ENCODE results near the gene GOSR1.
"Not testable (repeated sequence)": the region's sequence is repeated elsewhere in the genome, so short reads cannot be mapped to it uniquely, and the experiment has no call there.

GOSR1 gene

GRCh38 chr17:30545024-30545423 lies 67.8 kb downstream of the GOSR1 start:
- H3K27ac ChIP-seq (ENCODE audit: low read depth, low read length), result no peak overlapping the region
- H3K36me3 ChIP-seq (ENCODE audit: insufficient read depth, low read length), result no peaks in the 10 kb centered on the region
- H3K4me3 ChIP-seq (ENCODE audit: low read depth, low read length), result no peak overlapping the region
- H2AFZ ChIP-seq (ENCODE audit: low read length, unreplicated experiment), result no peak overlapping the region
- no peaks in the 10 kb centered on the region for H3K27me3 ChIP-seq (ENCODE audit: insufficient read depth, low read length)
- no peaks in the 10 kb centered on the region for H3K79me2 ChIP-seq (ENCODE audit: control insufficient read depth, insufficient read depth, low read length, unreplicated experiment)
- H3K4me1 ChIP-seq (ENCODE audit: control insufficient read depth, insufficient read depth, low read length, unreplicated experiment), result no peaks in the 10 kb centered on the region

GRCh38 chr17:30547778-30548573 lies 70.8 kb downstream of the GOSR1 start:
- H3K79me2 ChIP-seq (ENCODE audit: control insufficient read depth, insufficient read depth, low read length, unreplicated experiment), result no peaks in the 10 kb centered on the region
- H3K4me1 ChIP-seq (ENCODE audit: control insufficient read depth, insufficient read depth, low read length, unreplicated experiment), result peaks cover 11% of the 10 kb centered on the region
- no peaks in the 10 kb centered on the region for H3K36me3 ChIP-seq (ENCODE audit: insufficient read depth, low read length)
- H3K27me3 ChIP-seq (ENCODE audit: insufficient read depth, low read length), result no peaks in the 10 kb centered on the region
- H3K27ac ChIP-seq (ENCODE audit: low read depth, low read length), result no peak overlapping the region
- no peak overlapping the region for H2AFZ ChIP-seq (ENCODE audit: low read length, unreplicated experiment)
- no peak overlapping the region for H3K4me3 ChIP-seq (ENCODE audit: low read depth, low read length)

- peaks cover 11% of the 10 kb centered on the region for H3K4me1 ChIP-seq (ENCODE audit: control insufficient read depth, insufficient read depth, low read length, unreplicated experiment)
- not testable (repeated sequence) for H3K79me2 ChIP-seq (ENCODE audit: control insufficient read depth, insufficient read depth, low read length, unreplicated experiment); H3K4me3 ChIP-seq (ENCODE audit: low read depth, low read length); H2AFZ ChIP-seq (ENCODE audit: low read length, unreplicated experiment); H3K27me3 ChIP-seq (ENCODE audit: insufficient read depth, low read length); H3K27ac ChIP-seq (ENCODE audit: low read depth, low read length); H3K36me3 ChIP-seq (ENCODE audit: insufficient read depth, low read length)
These were observed 72.0 kb downstream of the GOSR1 start for GRCh38 chr17:30549181-30549580.

- H3K4me1 ChIP-seq (ENCODE audit: control insufficient read depth, insufficient read depth, low read length, unreplicated experiment), result peaks cover 11% of the 10 kb centered on the region
- no peaks in the 10 kb centered on the region for H3K36me3 ChIP-seq (ENCODE audit: insufficient read depth, low read length)
These were observed 72.8 kb downstream of the GOSR1 start for GRCh38 chr17:30549864-30550511.

GRCh38 chr17:30550512-30551273 lies 73.5 kb downstream of the GOSR1 start:
- Histone ChIP-seq H3K27ac (ENCODE audit: low read depth, low read length) (no peak overlapping the region), H2AFZ (ENCODE audit: low read length, unreplicated experiment) (no peak overlapping the region), H3K79me2 (ENCODE audit: control insufficient read depth, insufficient read depth, low read length, unreplicated experiment) (no peaks in the 10 kb centered on the region), H3K4me3 (ENCODE audit: low read depth, low read length) (no peak overlapping the region), H3K36me3 (ENCODE audit: insufficient read depth, low read length) (no peaks in the 10 kb centered on the region), H3K27me3 (ENCODE audit: insufficient read depth, low read length) (no peaks in the 10 kb centered on the region), H3K4me1 (ENCODE audit: control insufficient read depth, insufficient read depth, low read length, unreplicated experiment) (peaks cover 11% of the 10 kb centered on the region)

More at GRCh38 chr17:30549864-30550511, 72.8 kb downstream of the GOSR1 start:
- Histone ChIP-seq H3K27me3 (ENCODE audit: insufficient read depth, low read length) (no peaks in the 10 kb centered on the region), H3K27ac (ENCODE audit: low read depth, low read length) (no peak overlapping the region), H2AFZ (ENCODE audit: low read length, unreplicated experiment) (no peak overlapping the region), H3K79me2 (ENCODE audit: control insufficient read depth, insufficient read depth, low read length, unreplicated experiment) (no peaks in the 10 kb centered on the region), H3K4me3 (ENCODE audit: low read depth, low read length) (no peak overlapping the region)

GRCh38 chr17:30551274-30551995 lies 74.2 kb downstream of the GOSR1 start:
- not testable (repeated sequence) for H2AFZ ChIP-seq (ENCODE audit: low read length, unreplicated experiment); H3K4me3 ChIP-seq (ENCODE audit: low read depth, low read length); H3K27ac ChIP-seq (ENCODE audit: low read depth, low read length); H3K79me2 ChIP-seq (ENCODE audit: control insufficient read depth, insufficient read depth, low read length, unreplicated experiment); H3K36me3 ChIP-seq (ENCODE audit: insufficient read depth, low read length); H3K27me3 ChIP-seq (ENCODE audit: insufficient read depth, low read length)
- peaks cover 11% of the 10 kb centered on the region for H3K4me1 ChIP-seq (ENCODE audit: control insufficient read depth, insufficient read depth, low read length, unreplicated experiment)

GRCh38 chr17:30551996-30552339 lies 74.8 kb downstream of the GOSR1 start:
- Histone ChIP-seq H3K36me3 (ENCODE audit: insufficient read depth, low read length) (no peaks in the 10 kb centered on the region), H3K4me3 (ENCODE audit: low read depth, low read length) (no peak overlapping the region), H2AFZ (ENCODE audit: low read length, unreplicated experiment) (no peak overlapping the region), H3K27me3 (ENCODE audit: insufficient read depth, low read length) (no peaks in the 10 kb centered on the region), H3K79me2 (ENCODE audit: control insufficient read depth, insufficient read depth, low read length, unreplicated experiment) (no peaks in the 10 kb centered on the region), H3K4me1 (ENCODE audit: control insufficient read depth, insufficient read depth, low read length, unreplicated experiment) (peaks cover 11% of the 10 kb centered on the region), H3K27ac (ENCODE audit: low read depth, low read length) (no peak overlapping the region)

GRCh38 chr17:30552994-30553566 lies 75.9 kb downstream of the GOSR1 start:
- H3K27me3 ChIP-seq (ENCODE audit: insufficient read depth, low read length), result no peaks in the 10 kb centered on the region

GRCh38 chr17:30553823-30554440 lies 76.7 kb downstream of the GOSR1 start:
- H3K27ac ChIP-seq (ENCODE audit: low read depth, low read length); H3K79me2 ChIP-seq (ENCODE audit: control insufficient read depth, insufficient read depth, low read length, unreplicated experiment); H2AFZ ChIP-seq (ENCODE audit: low read length, unreplicated experiment); H3K4me3 ChIP-seq (ENCODE audit: low read depth, low read length); H3K36me3 ChIP-seq (ENCODE audit: insufficient read depth, low read length); H3K27me3 ChIP-seq (ENCODE audit: insufficient read depth, low read length): not testable (repeated sequence)
- peaks cover 11% of the 10 kb centered on the region for H3K4me1 ChIP-seq (ENCODE audit: control insufficient read depth, insufficient read depth, low read length, unreplicated experiment)

More at GRCh38 chr17:30552994-30553566, 75.9 kb downstream of the GOSR1 start:
- Histone ChIP-seq H3K27ac (ENCODE audit: low read depth, low read length) (no peak overlapping the region), H3K79me2 (ENCODE audit: control insufficient read depth, insufficient read depth, low read length, unreplicated experiment) (no peaks in the 10 kb centered on the region), H3K36me3 (ENCODE audit: insufficient read depth, low read length) (no peaks in the 10 kb centered on the region), H3K4me1 (ENCODE audit: control insufficient read depth, insufficient read depth, low read length, unreplicated experiment) (peaks cover 11% of the 10 kb centered on the region), H2AFZ (ENCODE audit: low read length, unreplicated experiment) (no peak overlapping the region), H3K4me3 (ENCODE audit: low read depth, low read length) (no peak overlapping the region)

All from ACC112 (cell line).